HCEC 1CT (cell line): ENCODE results near the gene NOL8.

ENCODE experiments used
- DNase-seq: peaks from one replicate; pipeline ENCODE4 v3.0.0-alpha.2; 2017

Gene NOL8

DNA sequence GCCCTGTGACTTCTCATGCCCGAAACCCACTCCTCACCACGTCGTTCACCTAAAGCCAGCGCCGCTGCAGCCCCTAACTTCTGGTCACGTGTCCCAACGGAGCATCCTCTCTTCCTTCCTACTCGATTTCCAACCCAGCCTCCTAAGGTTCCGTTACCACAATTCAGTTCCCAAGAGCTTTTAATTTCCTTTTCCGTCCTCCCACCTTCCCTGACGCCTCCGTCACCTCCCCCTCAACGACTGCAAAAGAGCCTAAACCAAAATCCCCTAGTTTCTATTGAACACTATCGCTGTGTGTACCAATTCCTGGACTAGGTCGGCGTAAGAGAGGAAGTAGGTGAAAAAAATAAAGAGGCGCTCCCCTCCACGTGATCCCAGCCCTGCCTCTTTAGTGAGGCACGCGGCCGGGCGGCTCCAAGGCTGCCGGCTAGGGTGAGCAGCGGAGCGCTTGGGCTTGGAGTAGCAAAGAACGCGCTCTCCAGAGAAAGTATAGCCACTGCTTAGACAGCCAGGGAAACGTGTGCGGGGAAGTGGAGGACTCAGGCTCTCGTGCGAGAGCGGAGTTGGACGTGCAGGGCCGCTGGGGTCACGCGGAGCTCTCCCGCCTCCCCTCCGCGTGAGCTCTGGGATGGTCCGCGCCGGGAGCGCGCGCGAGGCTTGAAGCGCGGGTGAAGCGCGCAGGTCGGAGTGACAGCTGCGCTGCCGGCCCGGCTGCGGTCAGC lies at the start of gene NOL8, which contains the start of gene CENPP:
NOL8 (minus strand) TSS at position 82 of the 722 bp plus-strand sequence. CDS start 1,189 bp downstream, outside the sequence.
CENPP (plus strand) TSS at position 685 of the 722 bp plus-strand sequence.
- DNase-seq: peak; percentile 89

DNA sequence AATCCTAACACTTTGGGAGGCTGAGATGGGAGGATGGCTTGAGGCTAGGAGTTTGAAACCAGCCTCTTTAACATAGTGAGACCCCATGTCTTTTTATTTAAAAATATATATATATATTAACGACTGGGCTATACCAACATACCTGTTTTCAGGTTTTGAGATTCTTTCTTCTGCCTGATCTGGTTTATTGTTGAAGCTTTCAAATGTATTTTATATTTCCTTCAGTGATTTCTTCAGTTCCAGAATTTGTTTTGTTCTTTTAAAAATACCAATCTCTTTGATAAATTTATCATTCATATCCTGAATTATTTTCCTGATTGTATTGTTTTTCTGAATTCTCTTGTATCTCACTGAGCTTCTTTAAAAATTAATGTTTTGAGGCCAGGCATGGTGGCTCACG lies 48.0 kb upstream of the NOL8 start:
- no peak for DNase-seq

DNA sequence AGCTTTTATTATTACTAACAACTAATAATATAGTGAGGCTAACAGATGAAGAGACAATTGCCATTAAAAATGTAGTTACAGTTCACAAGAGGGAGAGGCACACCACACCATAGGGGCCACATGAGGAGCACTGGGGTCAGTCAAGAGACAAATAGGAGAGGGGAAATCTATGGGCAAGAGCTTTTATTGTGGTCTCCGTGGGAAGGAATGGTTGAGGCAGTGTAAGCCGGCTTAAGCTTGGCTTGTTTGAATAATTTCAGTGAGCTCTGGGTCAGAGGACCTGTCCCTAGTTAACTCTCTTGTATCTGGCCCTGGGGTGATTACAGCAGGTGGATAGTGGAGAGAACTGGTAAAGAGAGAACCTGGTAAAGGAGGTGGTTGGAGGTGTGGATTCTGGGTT lies 43.9 kb upstream of the NOL8 start:
- DNase-seq: no peak

DNA sequence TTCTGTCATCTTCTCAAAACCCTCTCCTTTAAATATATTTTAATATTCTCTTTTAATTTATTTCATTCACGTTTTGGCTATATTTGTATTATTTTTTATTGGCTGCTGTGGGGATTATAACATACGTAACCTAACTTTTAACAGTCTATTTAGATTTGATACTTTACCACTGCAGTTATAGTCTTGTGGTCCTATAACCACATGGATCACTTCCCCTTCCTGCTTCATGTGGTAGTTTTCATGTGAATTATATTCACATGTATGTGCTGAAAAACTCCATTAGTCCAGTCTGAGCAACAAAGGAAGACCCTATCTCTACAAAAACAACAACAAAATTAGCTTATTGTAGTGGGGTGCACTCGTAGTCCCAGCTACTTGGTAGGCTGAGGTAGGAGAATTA lies 34.9 kb upstream of the NOL8 start:
- no peak for DNase-seq

DNA sequence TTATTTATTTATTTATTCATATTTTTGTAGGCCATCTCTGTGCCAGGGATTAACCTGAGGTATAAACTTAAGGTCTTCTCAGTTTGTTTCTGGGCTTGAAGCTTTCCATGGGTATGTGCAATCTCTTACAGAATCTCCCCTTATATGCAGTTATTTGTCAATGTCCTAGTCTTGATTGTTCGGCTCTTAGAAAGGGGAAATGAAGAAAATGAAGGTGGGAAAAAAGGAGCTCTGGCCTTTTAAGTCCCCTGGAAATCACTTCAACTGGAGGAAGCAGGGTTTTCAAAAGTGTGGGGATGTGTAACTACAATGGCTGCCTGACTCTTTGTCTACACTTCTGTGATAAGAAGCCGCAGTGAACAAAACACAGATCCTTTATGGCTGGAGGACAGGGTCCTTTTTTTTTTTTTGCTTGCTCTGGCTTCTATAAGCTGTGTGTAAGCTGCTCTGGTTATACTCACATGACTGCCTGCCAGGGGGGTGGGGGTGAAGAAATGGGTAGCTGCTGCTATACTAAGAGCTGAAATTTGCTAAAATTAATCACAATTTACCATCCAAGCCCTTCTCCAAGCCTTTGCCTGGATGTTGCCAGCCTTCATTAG lies 34.3 kb upstream of the NOL8 start:
- no peak for DNase-seq

DNA sequence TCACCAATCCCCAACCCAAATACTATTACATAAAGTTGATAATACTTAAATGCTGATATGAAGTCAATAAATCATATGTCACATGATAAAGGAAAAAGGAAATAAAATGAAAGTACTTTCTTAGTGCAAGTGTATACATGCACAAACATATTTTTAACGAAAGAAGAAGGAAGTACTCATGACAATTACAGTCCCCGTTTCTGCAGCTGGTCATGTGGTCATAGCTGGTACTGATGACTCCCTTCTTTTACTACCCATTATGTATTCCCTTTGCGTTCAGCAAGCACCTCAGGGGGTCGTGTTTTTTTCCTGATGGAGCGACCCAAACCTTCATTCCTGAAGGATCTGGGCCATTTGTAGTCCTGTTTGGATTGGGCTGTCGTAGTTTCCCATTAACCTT lies 27.9 kb upstream of the NOL8 start:
- DNase-seq: no peak

GRCh38 chr9:92350740-92351133 lies 25.6 kb upstream of the NOL8 start:
- DNase-seq: no peak

DNA sequence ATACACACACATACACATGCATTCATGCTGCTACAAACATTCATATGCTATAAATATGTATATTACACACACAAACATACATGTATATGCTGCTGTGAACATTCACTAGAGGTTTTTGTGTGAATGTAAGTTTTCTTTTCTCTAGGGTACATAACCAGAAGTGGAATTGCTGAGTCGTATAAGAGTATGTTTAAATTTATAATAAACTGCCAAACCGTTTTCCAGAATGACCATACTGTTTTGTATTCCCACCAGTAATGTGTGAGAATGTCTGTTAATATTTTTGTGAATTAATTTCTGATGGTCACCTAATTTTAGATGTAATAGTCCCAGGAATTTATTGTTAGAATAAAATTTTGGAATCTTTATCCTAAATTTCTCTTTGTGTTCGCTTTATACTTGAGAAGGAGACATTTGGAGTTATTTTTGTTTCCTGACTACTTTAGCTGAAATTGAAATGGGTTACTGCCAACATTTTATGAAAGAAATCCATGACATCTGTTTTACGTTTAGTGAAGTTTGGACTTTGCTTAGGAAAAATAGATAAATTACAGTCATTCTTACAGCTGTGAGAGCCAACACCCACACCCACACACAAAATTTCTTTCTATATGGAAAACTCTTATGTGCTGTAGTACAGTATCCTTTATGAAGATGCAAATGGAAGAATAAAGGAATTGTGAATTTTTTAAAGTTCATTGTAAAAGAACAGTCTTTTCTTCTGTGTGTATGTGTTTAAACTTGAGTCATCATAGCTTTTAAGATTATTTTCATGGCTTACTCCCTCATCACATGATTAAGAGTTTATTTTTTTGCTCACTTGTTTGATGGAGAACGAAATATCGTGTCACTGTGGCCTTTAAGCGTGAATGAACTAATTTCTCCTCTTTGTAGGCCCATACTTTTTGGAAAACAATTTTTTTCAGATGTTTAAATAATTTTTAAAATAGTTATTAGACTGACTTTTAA lies 24.9 kb upstream of the NOL8 start:
- DNase-seq: peak; percentile 33

- no peak for DNase-seq
These were observed 20.4 kb upstream of the NOL8 start for GRCh38 chr9:92345582-92345981.

DNA sequence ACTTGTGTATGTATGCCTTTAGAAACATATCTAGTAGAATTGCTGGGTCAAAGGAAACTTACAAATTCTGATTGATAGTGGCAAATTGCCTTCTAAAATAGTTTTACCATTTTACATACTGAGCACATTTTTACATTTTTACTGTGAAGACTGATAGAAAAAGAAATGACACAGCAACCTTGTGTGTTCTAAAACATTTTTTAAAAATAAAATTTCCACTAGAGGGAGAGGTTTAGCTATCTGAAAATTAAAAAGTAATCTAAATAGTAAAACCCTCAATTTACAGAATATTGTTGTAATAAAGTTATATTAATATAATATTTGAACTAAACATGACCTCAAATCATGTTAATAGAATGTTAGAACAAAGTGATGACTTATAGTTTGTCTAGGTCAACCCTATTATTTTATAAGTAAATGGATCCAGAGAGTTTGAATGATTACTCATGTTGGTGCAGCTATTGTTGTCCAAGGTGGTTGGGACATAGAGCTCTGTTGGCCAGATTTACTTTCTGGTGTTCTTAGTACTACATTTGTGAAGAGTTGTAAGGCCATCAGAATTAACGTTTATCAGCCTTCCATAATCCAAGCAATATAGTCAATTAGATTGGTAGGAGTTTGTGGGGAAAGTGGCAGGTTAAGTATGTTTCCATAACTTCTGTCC lies 17.8 kb upstream of the NOL8 start:
- DNase-seq: peak; percentile 15

- no peak for DNase-seq
These were observed 16.4 kb upstream of the NOL8 start for GRCh38 chr9:92341578-92341977.

DNA sequence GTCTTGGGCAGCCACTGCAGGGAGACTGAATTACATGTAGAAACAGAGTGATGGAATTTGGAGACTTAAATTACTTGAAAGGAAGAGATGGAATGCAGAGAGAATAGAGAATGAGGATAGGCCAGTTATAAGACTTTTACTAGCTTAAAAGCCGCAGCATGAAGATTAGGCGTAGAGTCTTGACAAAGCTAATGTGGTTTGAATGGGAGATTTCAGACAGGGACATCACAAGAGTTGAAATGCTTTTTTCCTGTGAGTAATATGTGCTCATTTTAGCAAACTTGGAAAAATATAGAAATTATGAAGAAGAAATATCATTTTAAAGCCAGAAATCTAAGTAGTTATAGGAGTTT lies 8.1 kb upstream of the NOL8 start:
- DNase-seq: no peak

- DNase-seq: no peak
These were observed 7.6 kb upstream of the NOL8 start for GRCh38 chr9:92332577-92333281.

DNA sequence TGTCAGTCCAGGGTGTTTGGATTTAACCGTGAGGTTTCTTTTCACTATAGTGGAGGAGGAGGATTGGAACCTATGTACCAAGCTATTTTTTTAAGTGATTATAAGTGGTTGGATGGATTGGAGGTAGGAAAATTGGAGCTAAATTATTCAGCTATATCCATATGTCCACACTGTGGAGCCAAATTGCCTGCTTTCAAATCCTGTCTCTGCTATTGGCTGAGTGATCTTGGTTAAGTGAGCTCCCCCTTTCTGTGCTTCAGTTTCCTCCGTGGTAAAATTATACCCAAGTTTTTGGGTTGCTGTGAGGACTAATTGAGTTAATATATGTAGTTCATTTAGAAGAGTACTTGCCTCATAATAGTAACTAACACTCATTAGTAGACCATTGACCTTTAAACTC lies 3.1 kb upstream of the NOL8 start:
- DNase-seq: peak; percentile 68

GRCh38 chr9:92327283-92327850 lies 2.2 kb upstream of the NOL8 start:
- no peak for DNase-seq

GRCh38 chr9:92325991-92326500 lies 896 bp upstream of the NOL8 start:
- no peak for DNase-seq

DNA sequence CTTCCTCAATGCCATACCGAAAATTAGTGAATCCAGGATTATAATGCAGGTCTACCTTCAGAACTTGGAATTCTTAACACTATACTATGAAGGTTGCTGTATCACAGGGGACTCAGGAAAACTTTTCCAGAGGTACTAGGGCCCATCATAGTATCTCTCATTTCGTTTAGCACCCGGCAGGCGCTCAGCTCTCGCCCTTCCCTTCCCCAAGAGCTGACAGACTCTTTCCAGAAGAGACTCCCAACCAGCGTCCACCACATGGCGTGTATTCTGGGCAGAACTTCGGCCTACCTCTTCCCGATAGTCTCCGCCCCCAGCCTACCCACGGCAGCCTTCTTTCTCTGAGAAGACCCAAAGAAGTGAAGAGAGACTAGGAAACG lies 271 bp downstream of the NOL8 start:
- no peak for DNase-seq

- DNase-seq: no peak
These were observed 719 bp downstream of the NOL8 start for GRCh38 chr9:92324431-92324830.

DNA sequence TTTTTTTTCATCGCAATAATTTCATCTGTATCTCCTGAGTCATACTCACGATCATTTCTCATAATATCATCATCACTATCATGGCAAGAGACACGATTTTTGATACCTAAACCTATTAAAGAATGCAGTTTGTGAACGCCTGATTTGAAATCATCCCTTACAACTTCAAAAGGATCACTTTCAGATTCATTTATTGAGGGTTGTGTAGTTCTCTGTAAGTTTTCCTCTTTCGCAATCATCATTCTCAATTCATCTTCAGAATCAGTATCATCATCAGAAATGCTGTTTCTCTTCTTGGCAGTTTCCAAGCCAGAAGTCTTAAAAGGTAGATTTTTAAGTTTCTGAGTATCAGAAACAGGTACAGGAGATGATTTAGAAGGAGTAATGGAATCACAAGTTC lies 9.7 kb downstream of the NOL8 start:
- DNase-seq: no peak

GRCh38 chr9:92313624-92314012 lies 11.5 kb downstream of the NOL8 start:
- no peak for DNase-seq

DNA sequence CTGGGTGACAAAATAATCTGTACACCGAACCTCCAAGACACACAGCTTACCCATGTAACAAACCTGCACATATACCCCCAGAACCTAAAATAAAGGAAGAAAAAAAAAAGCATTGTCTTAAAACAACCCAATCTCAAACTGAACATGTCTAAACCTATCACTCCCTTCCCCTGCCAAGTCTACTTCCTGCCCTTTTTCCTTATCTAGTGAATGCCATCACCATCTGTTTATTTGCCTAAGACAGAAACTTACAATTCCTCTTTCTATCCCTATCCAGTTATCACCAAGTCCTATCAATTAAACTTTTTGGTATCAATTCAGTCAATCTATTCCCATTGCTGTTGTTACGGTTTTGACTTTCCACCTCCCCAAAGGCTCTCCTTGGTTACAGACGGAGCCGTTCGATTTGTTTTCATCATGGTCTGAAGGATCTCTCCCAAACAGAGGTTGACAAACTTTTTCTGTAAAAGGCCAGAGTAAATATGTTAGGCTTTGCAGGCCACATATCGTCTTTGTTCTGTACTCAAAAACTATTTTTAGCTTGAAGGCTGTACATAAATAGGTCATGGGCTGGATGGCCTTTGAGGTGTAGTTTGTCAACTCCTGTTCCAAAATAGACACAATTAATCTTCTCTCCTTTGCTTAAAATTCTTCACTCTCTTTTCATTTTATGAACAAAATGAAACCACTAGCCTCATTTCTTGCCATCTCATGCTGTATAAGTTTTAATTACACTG lies 12.1 kb downstream of the NOL8 start:
- no peak for DNase-seq
